Transverse colon (tissue), 4 donors: ENCODE measurements around the gene SEC16A. TPM values are rescaled to one million over a fixed set of nuclear protein-coding genes. Genes with fewer than 3 reads are reported as not detected.

Source experiments
- DNase-seq: peaks from one replicate; pipeline ENCODE4 v3.0.0-alpha.2; 2019
- H3K27ac ChIP-seq, 4 donors: fragments of 200-600 bp; sonication (generic); 2 replicates each; pipeline ENCODE4 v1.5.1; 2016 to 2018; ENCODE audit warnings: inconsistent platforms in 4 of 4
- H3K27me3 ChIP-seq: fragments of 200-600 bp; sonication (generic); 2 replicates; pipeline ENCODE4 v1.5.1; 2017; ENCODE audit warnings: inconsistent platforms
- H3K36me3 ChIP-seq, 4 donors: fragments of 200-600 bp; sonication (generic); 2 replicates each; pipeline ENCODE4 v1.5.1; 2017 to 2019; ENCODE audit warnings: inconsistent platforms in 4 of 4
- H3K4me1 ChIP-seq, 4 donors: fragments of 200-600 bp; sonication (generic); 2 replicates each; pipeline ENCODE4 v1.5.1; 2017 to 2020; ENCODE audit warnings: inconsistent platforms in 4 of 4
- H3K4me3 ChIP-seq, 4 donors: fragments of 200-600 bp; sonication (generic); 1 replicate in 1 of 4; 2 replicates in 3 of 4; pipeline versions ENCODE4 v1.5.1 to v1.6.1; 2017 to 2019; ENCODE audit warnings: inconsistent platforms in 4 of 4
- H3K9me3 ChIP-seq, 2 donors: fragments of 200-600 bp; sonication (generic); 2 replicates each; pipeline ENCODE4 v1.5.1; 2017 to 2019; ENCODE audit warnings: inconsistent platforms in 2 of 2
- EP300 ChIP-seq: sonication (generic); formaldehyde crosslinking; IDR thresholded peaks from one replicate; pipeline ENCODE4 v1.6.1; 2017; ENCODE audit warnings: antibody characterized with exemption, low read depth
- POLR2A ChIP-seq: fragments of 450-650 bp; IDR thresholded peaks from one replicate; pipeline ENCODE4 v1.6.1; 2016; ENCODE audit warnings: antibody characterized with exemption, mild to moderate bottlenecking, moderate library complexity
- POLR2AphosphoS5 ChIP-seq, 3 donors: sonication (generic); formaldehyde crosslinking; IDR thresholded peaks; one replicate each; pipeline ENCODE4 v1.6.1; 2016; ENCODE audit warnings: antibody characterized with exemption in 3 of 3
- WGBS, 2 donors: methylation state at CpG; one replicate each; pipeline ENCODE4 v1.1.5; 2018; ENCODE audit warnings: low coverage in 1 of 2; 5-methylcytosine and 5-hydroxymethylcytosine counted together
- in situ Hi-C, 4 donors: fragments of 200-750 bp; cut with MboI; loops; one replicate each; pipeline versions ENCODE4 v1.15.0 to v1.15.1; 2017; ENCODE audit warnings: low sequenced_read_pairs in 3 of 4, low pct_ligation_motif_present in 1 of 4, low pct_unique_long_range_greater_than_20kb in 1 of 4
- intact Hi-C: fragments of 100-400 bp; cut with DNase I; formaldehyde crosslinking; loops from one replicate; pipeline ENCODE4 v1.15.1; 2023; ENCODE audit warnings: low total_unique reads
- total RNA-seq, 4 donors: library from RNA; depleted of rRNA; stranded (reverse); fragments of >200 nt; gene quantifications; one replicate each; pipeline ENCODE4 v1.1.0, GENCODE V29; 2016
- TF ChIP-seq, protein P1 (sequence below), 5 experiments: fragments of 200-600 bp in 3 of 5; fragments of 450-650 bp in 2 of 5; sonication (generic) in 3 of 5; IDR thresholded peaks; 1 replicate in 2 of 5; 2 replicates in 3 of 5; pipeline ENCODE4 v1.5.1; 2016 to 2017; ENCODE audit warnings: antibody characterized with exemption in 5 of 5, inconsistent platforms in 3 of 5, mild to moderate bottlenecking in 2 of 5, moderate library complexity in 1 of 5

SEC16A gene
- total RNA-seq, 4 donors from 2014 or later = 54.1 to 75.9 (median 65.8) TPM

- H3K9me3 ChIP-seq = no peaks in the 10 kb centered on the region
- H3K4me1 ChIP-seq = peaks cover 16 to 26% (median 21%) of the 10 kb centered on the region in 4 donors
- H3K4me3 ChIP-seq = no peak overlapping the region
- WGBS, 2 donors = 92% methylated on average over 37 of the region's 37 CpGs; no CpG with 5 or more reads in 1 of the 2 donors
- TF ChIP-seq, protein P1, sequence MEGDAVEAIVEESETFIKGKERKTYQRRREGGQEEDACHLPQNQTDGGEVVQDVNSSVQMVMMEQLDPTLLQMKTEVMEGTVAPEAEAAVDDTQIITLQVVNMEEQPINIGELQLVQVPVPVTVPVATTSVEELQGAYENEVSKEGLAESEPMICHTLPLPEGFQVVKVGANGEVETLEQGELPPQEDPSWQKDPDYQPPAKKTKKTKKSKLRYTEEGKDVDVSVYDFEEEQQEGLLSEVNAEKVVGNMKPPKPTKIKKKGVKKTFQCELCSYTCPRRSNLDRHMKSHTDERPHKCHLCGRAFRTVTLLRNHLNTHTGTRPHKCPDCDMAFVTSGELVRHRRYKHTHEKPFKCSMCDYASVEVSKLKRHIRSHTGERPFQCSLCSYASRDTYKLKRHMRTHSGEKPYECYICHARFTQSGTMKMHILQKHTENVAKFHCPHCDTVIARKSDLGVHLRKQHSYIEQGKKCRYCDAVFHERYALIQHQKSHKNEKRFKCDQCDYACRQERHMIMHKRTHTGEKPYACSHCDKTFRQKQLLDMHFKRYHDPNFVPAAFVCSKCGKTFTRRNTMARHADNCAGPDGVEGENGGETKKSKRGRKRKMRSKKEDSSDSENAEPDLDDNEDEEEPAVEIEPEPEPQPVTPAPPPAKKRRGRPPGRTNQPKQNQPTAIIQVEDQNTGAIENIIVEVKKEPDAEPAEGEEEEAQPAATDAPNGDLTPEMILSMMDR (IDR thresholded peaks at IDR 0.05) = no peak
- TF ChIP-seq POLR2A = no peak
- no peak for TF ChIP-seq POLR2AphosphoS5 (IDR thresholded peaks at IDR 0.05)
- no peak for TF ChIP-seq EP300
- H3K27ac ChIP-seq = no peak overlapping the region
- DNase-seq = no peak
- H3K36me3 ChIP-seq = no peaks in the 10 kb centered on the region
- H3K27me3 ChIP-seq = no peaks in the 10 kb centered on the region
- in situ Hi-C loops (no loop called here), intact Hi-C loops (no loop called here)
Measured at GRCh38 chr9:136433849-136434579, 48.8 kb downstream of the SEC16A start.

DNA sequence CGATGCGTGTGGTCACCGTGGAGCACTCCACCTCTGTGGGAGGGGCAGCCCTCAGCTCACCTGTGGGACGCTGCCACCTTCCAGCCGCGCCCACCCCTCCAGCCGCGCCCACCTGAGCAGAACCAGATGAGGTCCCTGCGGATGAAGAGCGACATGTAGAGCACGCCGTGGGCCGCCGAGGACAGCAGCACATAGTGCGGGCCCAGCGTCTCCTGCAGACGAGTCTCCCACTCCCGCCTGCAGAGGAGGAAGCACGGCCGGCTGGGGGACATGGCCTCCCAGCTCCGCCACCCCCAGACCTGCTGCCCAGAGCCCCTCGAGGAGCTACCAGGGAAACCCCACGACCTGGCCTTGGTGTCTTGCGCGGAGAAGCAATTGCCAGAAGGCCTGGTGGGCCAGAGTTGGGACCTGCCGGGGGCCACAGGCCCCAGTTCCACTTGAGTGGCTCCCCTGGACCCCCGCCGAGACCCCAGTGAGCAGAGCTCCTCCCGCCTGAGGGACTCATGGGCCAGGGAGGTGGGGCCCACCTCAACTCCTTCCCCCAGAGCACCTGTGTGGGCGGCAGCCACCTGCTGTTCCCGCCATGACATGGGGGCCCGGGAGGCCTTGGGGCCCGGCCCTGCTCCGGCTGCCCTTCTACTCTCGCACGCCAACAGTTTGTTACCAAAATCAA is 49.7 kb downstream of the SEC16A start:
- no peak overlapping the region for H3K27ac ChIP-seq
- in situ Hi-C loops (no loop called here), intact Hi-C loops (no loop called here)
- no peaks in the 10 kb centered on the region for H3K27me3 ChIP-seq
- no peak for DNase-seq
- H3K4me3 ChIP-seq = no peak overlapping the region
- peaks cover 11 to 18% (median 14%) of the 10 kb centered on the region in 4 donors for H3K4me1 ChIP-seq
- H3K36me3 ChIP-seq = no peaks in the 10 kb centered on the region
- no peaks in the 10 kb centered on the region for H3K9me3 ChIP-seq
- no peak for TF ChIP-seq POLR2A
- TF ChIP-seq, protein P1 (IDR thresholded peaks at IDR 0.05) = no peak
- no peak for TF ChIP-seq EP300
- TF ChIP-seq POLR2AphosphoS5 (IDR thresholded peaks at IDR 0.05) = no peak
- WGBS, 2 donors = 91% methylated on average over 36 of the region's 36 CpGs; no CpG with 5 or more reads in 1 of the 2 donors

DNA sequence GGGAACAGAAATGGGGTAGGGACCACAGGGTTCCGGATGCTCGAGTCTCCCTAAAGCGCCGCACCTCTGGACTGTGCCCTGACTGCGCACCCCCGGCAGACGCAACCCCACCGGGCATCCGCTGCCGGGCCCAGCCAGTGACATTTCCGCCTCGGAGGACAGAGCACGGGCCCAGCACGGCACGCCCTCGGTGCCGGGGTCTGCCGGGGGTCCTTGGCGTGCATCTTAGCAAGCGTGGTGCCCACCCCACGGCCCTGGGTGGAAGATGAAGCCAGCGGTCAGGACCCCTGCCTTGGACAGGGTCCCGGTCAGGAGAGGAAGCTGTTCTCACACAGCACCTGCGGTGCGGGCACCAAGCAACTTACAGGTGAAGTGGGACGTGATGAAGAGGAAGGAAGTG is 50.2 kb downstream of the SEC16A start:
- 93 to 97% methylated on average over 3 to 26 of the region's 26 CpGs for WGBS, 2 donors
- intact Hi-C loops = no loop called here

DNA sequence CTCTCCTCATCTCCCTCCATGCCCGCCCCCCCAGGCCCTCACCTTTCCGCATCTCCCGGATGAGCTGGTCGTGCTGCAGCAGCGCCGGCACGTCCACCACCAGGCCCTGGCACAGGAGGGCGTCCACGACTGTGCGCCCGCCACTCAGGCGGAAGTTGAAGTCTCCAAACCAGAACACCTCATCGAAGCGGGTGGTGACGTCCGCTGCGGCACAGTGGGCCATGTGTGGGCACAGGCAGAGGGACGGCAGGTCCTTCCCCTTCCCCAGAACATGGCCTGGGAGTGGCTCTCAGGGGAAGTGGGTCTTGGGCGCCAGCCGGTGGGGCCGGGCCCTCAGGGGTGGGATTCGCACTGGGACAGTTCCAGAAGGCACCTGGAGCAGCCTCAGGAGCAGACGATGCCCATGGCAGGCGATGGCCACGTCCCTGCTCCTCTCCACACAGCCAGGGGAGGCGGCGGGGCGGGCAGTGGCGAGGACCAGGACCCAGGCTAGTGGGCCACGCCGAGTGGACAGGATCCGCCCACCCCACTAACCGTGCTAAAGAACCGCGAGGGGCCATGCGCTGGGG is 51.0 kb downstream of the SEC16A start:
- Histone ChIP-seq H3K4me1 (peaks cover 0 to 5% (median 1%) of the 10 kb centered on the region in 4 donors), H3K4me3 (no peak overlapping the region), H3K9me3 (no peaks in the 10 kb centered on the region), H3K36me3 (no peaks in the 10 kb centered on the region), H3K27me3 (no peaks in the 10 kb centered on the region), H3K27ac (no peak overlapping the region)
- no peak for TF ChIP-seq EP300
- TF ChIP-seq POLR2A = no peak
- TF ChIP-seq, protein P1 (IDR thresholded peaks at IDR 0.05) = no peak
- no peak for TF ChIP-seq POLR2AphosphoS5 (IDR thresholded peaks at IDR 0.05)
- no peak for DNase-seq
- WGBS, 2 donors = 97% methylated on average over 29 of the region's 36 CpGs; no CpG with 5 or more reads in 1 of the 2 donors
- in situ Hi-C loops = no loop called here
- intact Hi-C loops = no loop called here

More for the DNA sequence above, 50.2 kb downstream of the SEC16A start:
- in situ Hi-C loops = no loop called here
- Histone ChIP-seq H3K36me3 (no peaks in the 10 kb centered on the region), H3K4me3 (no peak overlapping the region), H3K27ac (no peak overlapping the region), H3K4me1 (peaks cover 5 to 12% (median 8%) of the 10 kb centered on the region in 4 donors), H3K27me3 (no peaks in the 10 kb centered on the region), H3K9me3 (no peaks in the 10 kb centered on the region)
- DNase-seq = no peak
- TF ChIP-seq, protein P1 (IDR thresholded peaks at IDR 0.05) = no peak
- TF ChIP-seq POLR2A = no peak
- TF ChIP-seq EP300 = no peak
- no peak for TF ChIP-seq POLR2AphosphoS5 (IDR thresholded peaks at IDR 0.05)
